Skeletal muscle tissue (tissue), 4 donors: Measurements from ENCODE around the gene TMEM198. TPM values are rescaled to one million over a fixed set of nuclear protein-coding genes. Genes with fewer than 3 reads are reported as not detected.
A peak's percentile ranks its signal among the peaks of the same experiment; 100 is the strongest.

ENCODE experiments used
- H3K27ac ChIP-seq: one replicate; pipeline ENCODE4 v1.7.0; 2013; ENCODE audit warnings: mild to moderate bottlenecking, low read depth, low read length, inconsistent platforms
- H3K27me3 ChIP-seq, 3 donors: one replicate each; pipeline ENCODE4 v1.7.0; 2013; ENCODE audit warnings: low read length in 3 of 3; ENCODE audit not compliant: control insufficient read depth in 3 of 3, insufficient read depth in 3 of 3
- H3K36me3 ChIP-seq, 3 donors: one replicate each; pipeline ENCODE4 v1.7.0; 2013; ENCODE audit warnings: low read length in 3 of 3; ENCODE audit not compliant: control insufficient read depth in 3 of 3, insufficient read depth in 3 of 3
- H3K4me1 ChIP-seq, 3 donors: one replicate each; pipeline ENCODE4 v1.7.0; 2013; ENCODE audit warnings: low read length in 3 of 3, mild to moderate bottlenecking in 3 of 3; ENCODE audit not compliant: control insufficient read depth in 3 of 3, insufficient read depth in 3 of 3
- H3K4me3 ChIP-seq, 3 donors: one replicate each; pipeline ENCODE4 v1.7.0; 2013; ENCODE audit warnings: low read length in 3 of 3
- H3K9ac ChIP-seq, 3 donors: one replicate each; pipeline ENCODE4 v1.7.0; 2013; ENCODE audit warnings: low read length in 3 of 3, mild to moderate bottlenecking in 3 of 3, moderate library complexity in 2 of 3, low read depth in 1 of 3
- H3K9me3 ChIP-seq, 3 donors: one replicate each; pipeline ENCODE4 v1.7.0; 2013; ENCODE audit warnings: low read length in 3 of 3; ENCODE audit not compliant: control insufficient read depth in 3 of 3
- total RNA-seq: library from RNA; depleted of rRNA; stranded (reverse); fragments of >200 nt; gene quantifications from one replicate; pipeline ENCODE4 v1.2.3, GENCODE V29; 2014
- donor health status: Osteomylitis.

TMEM198 gene
- total RNA-seq, 1 donor from 2014 or later = 2.1 TPM

DNA sequence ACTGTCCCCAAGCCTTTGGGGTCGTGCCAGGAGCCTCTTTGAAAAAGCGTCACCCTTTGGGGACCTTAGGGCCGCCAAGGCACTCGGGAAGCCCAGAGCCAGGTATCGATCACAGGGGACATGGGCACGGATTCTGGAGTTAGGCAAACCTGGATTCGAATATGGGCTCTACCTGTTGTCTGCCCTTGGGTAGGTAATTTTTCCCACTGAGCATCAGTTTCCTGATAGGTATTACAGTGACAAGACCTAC is 9.3 kb downstream of the TMEM198 start:
- no peak overlapping the region for H3K27ac ChIP-seq
- peaks cover 11 to 14% (median 12%) of the 10 kb centered on the region in 3 donors for H3K4me1 ChIP-seq
- no peaks in the 10 kb centered on the region for H3K9me3 ChIP-seq
- H3K36me3 ChIP-seq = peaks cover 29 to 39% (median 30%) of the 10 kb centered on the region in 3 donors
- peak overlapping the region in 2 of 3 donors; percentile 23 to 62 for H3K9ac ChIP-seq
- H3K27me3 ChIP-seq = peaks cover 8 to 16% (median 8%) of the 10 kb centered on the region in 3 donors
- peak overlapping the region in 2 of 3 donors; percentile 23 to 67 for H3K4me3 ChIP-seq

DNA sequence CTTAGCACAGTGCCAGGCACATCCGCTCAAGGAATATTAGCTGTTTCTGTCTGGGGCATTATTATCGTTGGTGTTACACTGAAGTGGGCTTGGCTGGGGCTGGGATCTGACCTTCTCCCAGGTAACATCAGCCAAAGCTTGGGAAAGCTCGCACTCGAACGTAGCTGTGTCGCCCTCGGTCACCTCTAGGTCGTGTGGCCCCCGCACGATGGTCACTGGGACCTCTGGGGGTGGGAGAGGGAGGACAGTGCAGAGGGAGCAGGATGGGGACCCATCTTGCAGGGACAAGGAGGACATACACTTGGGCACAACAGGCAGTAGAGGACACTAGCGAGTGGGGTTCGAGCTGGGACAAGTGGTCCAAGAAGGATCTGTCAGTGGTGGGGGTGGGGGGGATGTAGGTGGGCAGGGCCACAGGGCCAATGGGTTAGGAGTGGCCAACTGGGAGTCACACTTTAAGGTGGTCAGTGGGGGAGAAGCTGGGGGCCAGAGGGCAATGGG is 9.7 kb downstream of the TMEM198 start:
- Histone ChIP-seq H3K36me3 (peaks cover 32 to 42% (median 34%) of the 10 kb centered on the region in 3 donors), H3K9me3 (no peaks in the 10 kb centered on the region), H3K27me3 (peaks cover 8 to 16% (median 8%) of the 10 kb centered on the region in 3 donors), H3K4me1 (peaks cover 11 to 14% (median 12%) of the 10 kb centered on the region in 3 donors), H3K9ac (peak overlapping the region in 2 of 3 donors; percentile 23 to 62), H3K4me3 (no peak overlapping the region), H3K27ac (no peak overlapping the region)

- Histone ChIP-seq H3K27ac (no peak overlapping the region), H3K27me3 (peaks cover 8 to 16% (median 8%) of the 10 kb centered on the region in 3 donors), H3K36me3 (peaks cover 36 to 48% (median 38%) of the 10 kb centered on the region in 3 donors)
Observed at GRCh38 chr2:219554350-219554749, 10.5 kb downstream of the TMEM198 start.

GRCh38 chr2:219555956-219556355 is 12.1 kb downstream of the TMEM198 start:
- Histone ChIP-seq H3K4me1 (peaks cover 11 to 14% (median 12%) of the 10 kb centered on the region in 3 donors), H3K27me3 (peaks cover 8 to 16% (median 8%) of the 10 kb centered on the region in 3 donors), H3K4me3 (no peak overlapping the region), H3K27ac (no peak overlapping the region), H3K9ac (no peak overlapping the region), H3K9me3 (no peaks in the 10 kb centered on the region), H3K36me3 (peaks cover 34 to 49% (median 41%) of the 10 kb centered on the region in 3 donors)

More at GRCh38 chr2:219554350-219554749, 10.5 kb downstream of the TMEM198 start:
- H3K4me1 ChIP-seq = peaks cover 11 to 14% (median 12%) of the 10 kb centered on the region in 3 donors
- no peak overlapping the region for H3K4me3 ChIP-seq
- H3K9ac ChIP-seq = no peak overlapping the region
- H3K9me3 ChIP-seq = no peaks in the 10 kb centered on the region

DNA sequence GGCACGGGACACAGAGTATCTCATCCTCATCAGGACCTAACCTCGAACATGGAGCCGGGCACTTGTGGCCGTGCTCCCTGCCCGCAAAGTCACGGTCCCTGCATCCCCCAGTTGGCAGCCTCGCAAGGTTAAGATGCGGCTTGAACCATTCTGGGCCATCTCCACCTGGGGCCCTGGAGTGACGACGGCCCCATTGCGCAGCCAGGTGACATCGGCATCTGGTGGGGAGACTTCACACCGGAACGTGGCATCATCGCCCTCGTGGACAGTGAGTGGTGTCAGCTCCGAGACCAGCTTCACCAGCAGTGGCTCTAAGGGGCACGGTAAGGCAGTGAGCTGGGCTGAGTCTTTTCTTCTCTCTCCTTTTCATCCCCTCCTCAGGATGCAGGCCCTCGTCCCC is 12.6 kb downstream of the TMEM198 start:
- peaks cover 36 to 51% (median 44%) of the 10 kb centered on the region in 3 donors for H3K36me3 ChIP-seq
- H3K27me3 ChIP-seq = peaks cover 8 to 14% (median 8%) of the 10 kb centered on the region in 3 donors
- no peak overlapping the region for H3K9ac ChIP-seq

DNA sequence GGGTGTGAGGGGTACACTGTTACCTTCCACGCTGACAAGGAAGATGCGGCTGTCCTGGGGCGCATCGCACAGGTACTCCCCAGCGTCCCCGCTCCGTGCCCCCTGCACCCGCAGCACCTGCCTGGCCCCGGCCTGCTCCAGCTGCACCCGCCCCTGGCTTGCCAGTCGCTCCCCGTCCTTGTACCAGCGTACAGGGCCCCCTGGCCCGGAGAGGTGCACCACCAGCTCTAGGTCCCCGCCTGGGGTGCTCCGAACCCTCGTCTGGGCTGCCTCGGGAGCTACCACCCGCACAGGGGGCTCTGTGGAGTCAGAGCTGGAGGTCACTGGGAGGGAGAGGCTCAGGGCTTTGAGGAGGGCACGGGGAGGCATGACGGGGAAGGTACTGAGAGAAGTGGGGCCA is 13.5 kb downstream of the TMEM198 start:
- H3K4me3 ChIP-seq = no peak overlapping the region
- H3K27ac ChIP-seq = no peak overlapping the region
- no peaks in the 10 kb centered on the region for H3K9me3 ChIP-seq
- no peak overlapping the region for H3K9ac ChIP-seq
- peaks cover 9 to 12% (median 9%) of the 10 kb centered on the region in 3 donors for H3K4me1 ChIP-seq
- H3K36me3 ChIP-seq = peaks cover 45 to 60% (median 53%) of the 10 kb centered on the region in 3 donors
- peaks cover 8 to 14% (median 8%) of the 10 kb centered on the region in 3 donors for H3K27me3 ChIP-seq

More for the DNA sequence above, 12.6 kb downstream of the TMEM198 start:
- Histone ChIP-seq H3K4me1 (peaks cover 11 to 14% (median 12%) of the 10 kb centered on the region in 3 donors), H3K9me3 (no peaks in the 10 kb centered on the region), H3K27ac (no peak overlapping the region), H3K4me3 (no peak overlapping the region)

- Histone ChIP-seq H3K27me3 (peaks cover 4 to 14% (median 6%) of the 10 kb centered on the region in 3 donors), H3K9ac (no peak overlapping the region), H3K4me3 (no peak overlapping the region), H3K9me3 (no peaks in the 10 kb centered on the region), H3K27ac (no peak overlapping the region), H3K4me1 (peaks cover 2 to 6% (median 3%) of the 10 kb centered on the region in 3 donors), H3K36me3 (peaks cover 52 to 68% (median 61%) of the 10 kb centered on the region in 3 donors)
Observed at GRCh38 chr2:219557791-219558785, 14.3 kb downstream of the TMEM198 start.

DNA sequence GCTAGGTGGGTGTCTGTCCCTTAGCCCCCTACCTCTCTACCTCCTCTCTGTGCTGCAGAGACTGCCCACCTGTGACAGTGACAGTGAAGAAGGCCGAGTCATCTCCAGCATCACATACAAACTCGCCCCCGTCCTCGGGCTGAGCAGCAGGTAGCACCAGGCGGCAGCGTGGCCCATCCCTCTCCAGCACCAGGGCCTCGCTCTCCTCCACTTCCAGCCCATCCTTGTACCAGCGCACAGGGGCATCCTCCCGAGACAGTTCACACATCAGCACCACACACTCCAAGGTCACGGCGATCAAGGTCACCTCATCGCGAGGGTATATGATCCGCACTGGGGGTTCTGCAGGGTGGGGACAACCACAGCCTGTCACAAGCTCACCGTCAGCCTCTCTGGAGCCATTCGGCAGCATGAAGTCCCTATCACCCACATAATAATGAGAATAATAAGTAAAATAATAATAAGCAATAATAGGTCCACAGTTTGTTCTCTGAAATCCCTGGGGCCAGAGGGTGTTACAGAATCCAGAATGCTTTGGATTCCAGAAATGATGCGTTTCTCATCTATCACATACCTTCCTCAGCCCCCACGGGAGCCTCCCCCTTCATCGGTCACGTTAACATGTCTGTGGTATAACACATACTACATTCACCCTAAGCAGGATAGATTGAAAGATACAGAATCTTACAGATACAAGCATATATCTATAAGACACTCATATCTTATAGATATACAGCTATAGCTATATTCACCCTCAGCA is 15.5 kb downstream of the TMEM198 start:
- peaks cover 60 to 71% (median 68%) of the 10 kb centered on the region in 3 donors for H3K36me3 ChIP-seq

DNA sequence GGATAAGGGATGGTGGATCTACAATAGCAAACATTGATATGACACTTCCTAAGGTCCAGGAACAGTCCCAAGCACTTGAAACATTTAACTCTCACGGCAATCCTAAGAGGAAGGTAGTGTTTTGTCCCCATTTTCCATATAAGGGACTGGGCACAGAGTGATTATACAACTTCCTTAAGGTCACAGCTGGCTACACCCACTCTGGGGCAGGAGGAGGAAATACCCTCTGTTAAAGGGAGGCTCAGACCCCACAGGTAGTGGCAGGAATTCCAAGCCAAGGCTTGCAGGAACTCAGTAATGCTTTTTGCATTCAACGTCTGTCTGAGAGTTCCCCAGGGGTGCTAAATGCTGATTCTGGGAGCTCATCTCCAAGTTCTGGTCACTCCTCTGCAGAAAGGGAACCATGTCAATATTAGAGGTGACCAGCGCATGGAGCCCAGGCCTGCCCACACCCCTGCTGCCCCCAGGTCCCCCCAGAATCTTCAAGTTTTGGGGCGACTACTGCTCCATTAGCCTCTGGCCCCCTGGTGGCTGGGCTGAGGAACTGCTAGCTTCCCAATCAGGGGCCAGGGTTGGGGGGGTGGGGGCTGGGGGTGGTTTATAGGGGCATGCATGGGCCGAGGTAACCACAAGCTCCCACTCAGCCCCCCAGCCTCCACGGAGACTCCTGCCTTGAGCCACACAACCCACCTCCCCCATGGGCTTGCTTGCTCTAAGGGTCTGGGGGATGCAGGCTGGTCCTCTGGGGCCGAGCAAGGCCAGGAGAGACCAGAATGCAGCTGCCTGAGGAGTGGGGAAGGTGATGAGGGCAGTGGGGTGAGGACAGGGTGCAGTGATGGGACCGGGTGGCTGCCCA is 16.4 kb downstream of the TMEM198 start:
- Histone ChIP-seq H3K4me1 (no peaks in the 10 kb centered on the region), H3K9me3 (no peaks in the 10 kb centered on the region), H3K9ac (no peak overlapping the region), H3K27me3 (no peaks in the 10 kb centered on the region), H3K36me3 (peaks cover 68 to 77% (median 69%) of the 10 kb centered on the region in 3 donors), H3K4me3 (no peak overlapping the region), H3K27ac (no peak overlapping the region)

More for the DNA sequence above, 15.5 kb downstream of the TMEM198 start:
- Histone ChIP-seq H3K4me1 (no peaks in the 10 kb centered on the region), H3K9ac (no peak overlapping the region), H3K27ac (no peak overlapping the region), H3K9me3 (no peaks in the 10 kb centered on the region), H3K4me3 (no peak overlapping the region), H3K27me3 (peaks cover 0 to 3% (median 0%) of the 10 kb centered on the region in 3 donors)
